ENCODE results near the gene TSPAN4. TPM values are rescaled to one million over a fixed set of nuclear protein-coding genes. Genes with fewer than 3 reads are reported as not detected.

Gene TSPAN4
- total and polyA plus RNA-seq, 2 donors (not counting 1 experiment from before 2014, with no cell fraction given) = 2.9 to 7.4 TPM

DNA sequence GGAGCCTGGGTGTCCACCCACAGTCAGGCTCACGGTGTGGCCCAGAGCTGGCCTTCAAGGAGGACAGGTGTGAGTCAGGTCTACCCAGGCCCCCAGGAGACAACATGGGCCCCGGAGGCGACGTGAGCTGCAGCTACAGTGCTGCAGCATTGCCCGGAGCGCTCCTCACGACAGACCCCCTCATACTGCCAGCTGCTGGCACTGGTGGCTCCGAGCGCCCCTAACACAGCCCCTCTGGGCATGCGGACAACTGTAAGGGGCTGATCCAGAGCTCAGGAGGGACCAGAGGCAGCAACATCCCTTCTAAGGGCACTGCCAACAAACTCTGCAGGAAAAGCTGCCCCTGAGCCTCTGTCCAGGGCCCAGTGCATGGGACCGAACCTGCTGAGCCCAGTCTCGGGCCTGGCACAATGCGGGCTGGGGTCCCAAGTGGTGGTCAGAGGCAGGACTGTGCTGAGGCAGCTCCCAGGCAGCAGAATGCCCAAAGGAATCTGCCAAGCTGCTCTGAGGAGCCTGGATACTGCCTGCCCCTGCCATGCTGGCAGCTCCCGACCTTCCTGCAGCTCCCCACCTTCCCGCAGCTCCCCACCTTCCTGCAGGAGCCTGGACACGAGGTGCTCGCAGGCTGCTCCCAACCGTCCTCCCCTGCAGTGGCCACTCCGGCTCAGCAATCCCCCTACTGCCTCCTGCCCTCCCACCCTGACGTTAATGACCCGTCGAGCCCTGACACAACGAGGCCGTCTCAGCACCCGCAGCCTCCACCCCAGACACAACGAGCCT lies 52.9 kb downstream of the TSPAN4 start:
- Histone ChIP-seq H3K4me1 (ENCODE audit: control insufficient read depth in 2 of 2, insufficient read depth in 2 of 2, low read length in 2 of 2) (no peaks in the 10 kb centered on the region), H3K9ac (ENCODE audit: low read length) (no peak overlapping the region), H3K27me3 (replicated peaks in 1 of 4; ENCODE audit: control extremely low read depth in 1 of 4, control insufficient read depth in 3 of 4, insufficient read depth in 4 of 4, low read length in 3 of 4) (no peaks in the 10 kb centered on the region), H3K36me3 (replicated peaks in 1 of 2; ENCODE audit: control extremely low read depth in 1 of 2, control insufficient read depth in 1 of 2, extremely low read depth in 1 of 2, insufficient read depth in 2 of 2, low read length in 1 of 2) (peaks cover 0 to 26% of the 10 kb centered on the region in 2 experiments), H3K4me2 (replicated peaks; ENCODE audit: low read depth, low read length, poor library complexity, severe bottlenecking) (no peak overlapping the region), H2AFZ (ENCODE audit: insufficient read depth, low read depth, low read length, poor library complexity, severe bottlenecking) (no peak overlapping the region), H3K79me2 (ENCODE audit: control insufficient read depth, insufficient read depth, low read length) (peaks cover 2% of the 10 kb centered on the region), H3K4me3 (ENCODE audit: control extremely low read depth in 1 of 5, extremely low read depth in 1 of 5, insufficient read depth in 1 of 5, low read depth in 2 of 5, low read length in 4 of 5) (no peak overlapping the region), H3K27ac (ENCODE audit: low read length in 2 of 2) (no peak overlapping the region), H4K20me1 (ENCODE audit: control insufficient read depth, insufficient read depth, low read length, poor library complexity, severe bottlenecking) (no peaks in the 10 kb centered on the region), H3K9me3 (ENCODE audit: control extremely low read depth in 1 of 3, control insufficient read depth in 2 of 3, insufficient read depth in 1 of 3, low read length in 2 of 3) (no peaks in the 10 kb centered on the region)
- no peak overlapping the region for H3K4me3 Mint-ChIP-seq
- ChIA-PET CTCF (no interaction called here), POLR2A (no interaction called here)
- TF ChIP-seq, protein P1, sequence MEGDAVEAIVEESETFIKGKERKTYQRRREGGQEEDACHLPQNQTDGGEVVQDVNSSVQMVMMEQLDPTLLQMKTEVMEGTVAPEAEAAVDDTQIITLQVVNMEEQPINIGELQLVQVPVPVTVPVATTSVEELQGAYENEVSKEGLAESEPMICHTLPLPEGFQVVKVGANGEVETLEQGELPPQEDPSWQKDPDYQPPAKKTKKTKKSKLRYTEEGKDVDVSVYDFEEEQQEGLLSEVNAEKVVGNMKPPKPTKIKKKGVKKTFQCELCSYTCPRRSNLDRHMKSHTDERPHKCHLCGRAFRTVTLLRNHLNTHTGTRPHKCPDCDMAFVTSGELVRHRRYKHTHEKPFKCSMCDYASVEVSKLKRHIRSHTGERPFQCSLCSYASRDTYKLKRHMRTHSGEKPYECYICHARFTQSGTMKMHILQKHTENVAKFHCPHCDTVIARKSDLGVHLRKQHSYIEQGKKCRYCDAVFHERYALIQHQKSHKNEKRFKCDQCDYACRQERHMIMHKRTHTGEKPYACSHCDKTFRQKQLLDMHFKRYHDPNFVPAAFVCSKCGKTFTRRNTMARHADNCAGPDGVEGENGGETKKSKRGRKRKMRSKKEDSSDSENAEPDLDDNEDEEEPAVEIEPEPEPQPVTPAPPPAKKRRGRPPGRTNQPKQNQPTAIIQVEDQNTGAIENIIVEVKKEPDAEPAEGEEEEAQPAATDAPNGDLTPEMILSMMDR (IDR thresholded peaks at IDR 0.05) = no peak
- no peak for TF ChIP-seq EZH2 (IDR thresholded peaks at IDR 0.05; ENCODE audit: borderline replicate concordance, insufficient read depth, low read depth, low read length, poor library complexity, severe bottlenecking)
- H3K4me1 Mint-ChIP-seq = no peaks in the 10 kb centered on the region
- H3K27me3 Mint-ChIP-seq = no peaks in the 10 kb centered on the region
- intact Hi-C loops (cut with micrococcal nuclease) = no loop called here
- no peak for ATAC-seq (ENCODE audit: low read depth)
- no peak for DNase-seq
- no peak overlapping the region for H3K27ac Mint-ChIP-seq
- H3K9me3 Mint-ChIP-seq (ENCODE audit: insufficient read depth) = no peaks in the 10 kb centered on the region
- 91% methylated on average over 26 of the region's 26 CpGs for WGBS (ENCODE audit: insufficient coverage)
